ENCODE measurements around the gene CARD10. TPM values are rescaled to one million over a fixed set of nuclear protein-coding genes. Genes with fewer than 3 reads are reported as not detected.

The CARD10 gene
- total RNA-seq: 1.1 and 1.5 TPM in 2 replicates

GRCh38 chr22:37519268-37520195, at the start of gene CARD10:
Gene CARD10, minus strand, starts transcription at chr22:37519415. Its CDS starts 215 bp downstream, at chr22:37519200.

DNA sequence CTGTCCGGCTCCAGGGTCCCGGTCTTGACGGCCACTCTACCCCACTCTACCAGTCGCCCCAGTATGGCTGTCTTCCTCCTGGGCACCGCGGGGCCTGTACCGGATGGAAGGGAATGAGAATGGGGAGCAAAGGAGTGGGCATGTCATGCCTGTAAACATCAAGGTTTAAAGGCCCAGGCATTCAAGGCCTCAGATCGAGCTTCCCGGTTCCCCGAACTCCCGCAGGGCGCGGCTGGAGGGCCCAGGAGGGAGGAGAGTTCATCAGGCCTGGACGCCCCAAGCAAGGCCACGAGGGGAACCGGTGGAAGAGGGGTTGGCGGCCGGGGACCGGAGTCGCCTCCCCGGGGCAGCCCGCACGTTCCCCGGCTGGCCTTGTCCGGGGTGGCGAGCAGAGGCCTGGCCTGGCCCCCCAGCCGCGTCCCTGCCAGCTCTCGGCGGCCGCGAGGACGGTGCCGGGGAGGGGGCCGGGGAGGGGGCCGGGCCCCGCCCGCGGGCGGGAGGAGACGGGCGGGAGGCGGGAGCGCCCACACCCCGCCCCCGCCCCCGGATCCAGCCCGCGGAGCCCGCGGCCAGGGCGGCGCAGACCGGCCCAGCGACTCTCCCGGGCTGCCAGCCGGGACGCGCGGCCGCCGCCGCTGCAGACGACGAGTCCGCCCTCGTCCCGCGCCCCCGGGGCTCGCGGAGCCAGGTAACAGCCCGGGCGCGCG, 40.8 kb upstream of the CARD10 start, which contains the start of gene CDC42EP1:
CDC42EP1 (plus strand) TSS at position 580 of the 707 bp plus-strand sequence. CDS start 5,870 bp downstream, outside the sequence.

GRCh38 chr22:37486224-37486845, 32.9 kb downstream of the CARD10 start, which contains the start of gene MFNG:
Gene MFNG, minus strand, starts transcription at chr22:37486384. Its CDS starts 207 bp downstream, at chr22:37486177.

Other genes starting within 250 kb of the CARD10 start
- gene CYTH4, start 236.9 kb downstream of the CARD10 start, total RNA-seq: 0.09 and 0.43 TPM in 2 replicates
- 0.28 and 0.37 TPM in 2 replicates for gene ELFN2, start 91.9 kb downstream of the CARD10 start, total RNA-seq
- gene MFNG, start 33.0 kb downstream of the CARD10 start, total RNA-seq: 0.09 and 0.14 TPM in 2 replicates
- gene CDC42EP1, start 41.1 kb upstream of the CARD10 start, total RNA-seq: 7.0 and 10.5 TPM in 2 replicates
- gene LGALS2, start 60.7 kb upstream of the CARD10 start, total RNA-seq: not detected in 2 replicates
- gene GGA1, start 89.4 kb upstream of the CARD10 start, total RNA-seq: 28.2 and 30.1 TPM in 2 replicates
- 4.7 and 5.7 TPM in 2 replicates for gene SH3BP1, start 120.3 kb upstream of the CARD10 start, total RNA-seq
- 3.6 and 6.7 TPM in 2 replicates for gene PDXP, start 139.3 kb upstream of the CARD10 start, total RNA-seq
- gene LGALS1, start 156.2 kb upstream of the CARD10 start, total RNA-seq: 9,331 and 14,244 TPM in 2 replicates
- 16.8 and 19.4 TPM in 2 replicates for gene NOL12, start 166.9 kb upstream of the CARD10 start, total RNA-seq
- gene TRIOBP, start 177.6 kb upstream of the CARD10 start, total RNA-seq: 118 and 127 TPM in 2 replicates